Sigmoid colon (tissue), 7 donors: ENCODE data around the gene MYO1G. TPM values are rescaled to one million over a fixed set of nuclear protein-coding genes. Genes with fewer than 3 reads are reported as not detected.

Source experiments
- DNase-seq: peaks from one replicate; pipeline ENCODE4 v3.0.0-alpha.2; 2019
- H3K27ac ChIP-seq, 4 donors: fragments of 200-600 bp; sonication (generic); one replicate each; pipeline ENCODE4 v1.5.1; 2016 to 2019; ENCODE audit warnings: mild to moderate bottlenecking in 1 of 4
- H3K27me3 ChIP-seq, 3 donors: fragments of 200-600 bp; sonication (generic); one replicate each; pipeline ENCODE4 v1.5.1; 2019; ENCODE audit warnings: mild to moderate bottlenecking in 1 of 3
- H3K36me3 ChIP-seq, 4 donors: fragments of 200-600 bp; sonication (generic); one replicate each; pipeline ENCODE4 v1.5.1; 2016 to 2019
- H3K4me1 ChIP-seq, 4 donors: fragments of 200-600 bp; sonication (generic); one replicate each; pipeline ENCODE4 v1.5.1; 2017 to 2019
- H3K4me3 ChIP-seq, 4 donors: fragments of 200-600 bp; sonication (generic); one replicate each; pipeline ENCODE4 v1.5.1; 2017 to 2019; ENCODE audit warnings: mild to moderate bottlenecking in 2 of 4, moderate library complexity in 1 of 4
- H3K9me3 ChIP-seq, 4 donors: fragments of 200-600 bp in 3 of 4; sonication (generic) in 3 of 4; one replicate each; pipeline versions ENCODE4 v1.5.1 to v1.6.1; 2013 to 2019
- EP300 ChIP-seq, 4 donors: sonication (generic); formaldehyde crosslinking; IDR thresholded peaks; one replicate each; pipeline ENCODE4 v1.6.1; 2017; ENCODE audit warnings: antibody characterized with exemption in 4 of 4
- POLR2A ChIP-seq, 2 donors: fragments of 450-650 bp; IDR thresholded peaks; one replicate each; pipeline ENCODE4 v1.6.1; 2016; ENCODE audit warnings: antibody characterized with exemption in 2 of 2, mild to moderate bottlenecking in 2 of 2, moderate library complexity in 2 of 2
- POLR2AphosphoS5 ChIP-seq, 4 donors: sonication (generic); formaldehyde crosslinking; IDR thresholded peaks; one replicate each; pipeline ENCODE4 v1.6.1; 2017; ENCODE audit warnings: antibody characterized with exemption in 4 of 4
- WGBS, 2 donors: extraction: QIAGEN DNeasy Blood & Tissue Kit; methylation state at CpG; one replicate each; pipeline ENCODE4 v1.1.7; 2013; 5-methylcytosine and 5-hydroxymethylcytosine counted together
- intact Hi-C: fragments of 100-400 bp; cut with DNase I; formaldehyde crosslinking; loops from one replicate; pipeline ENCODE4 v1.15.1; 2023
- polyA plus RNA-seq, 3 donors: library from polyadenylated mRNA; stranded (reverse); fragments of 200-250 nt; gene quantifications; one replicate each; pipeline ENCODE4 v1.2.3, GENCODE V29; 2013
- total RNA-seq, 4 donors: library from RNA; depleted of rRNA; stranded (reverse); fragments of >200 nt; gene quantifications; one replicate each; pipeline ENCODE4 v1.1.0, GENCODE V29; 2016
- TF ChIP-seq, protein P1 (sequence below), 4 experiments: fragments of 450-650 bp in 3 of 4; fragments of 200-600 bp in 1 of 4; IDR thresholded peaks; one replicate each; pipeline ENCODE4 v1.5.1; 2016 to 2019; ENCODE audit warnings: antibody characterized with exemption in 4 of 4, mild to moderate bottlenecking in 3 of 4, moderate library complexity in 2 of 4
- donor health status: healthy with polysubstance abuse.
- donor health status: Bipolar disorder and iron deficiency.
- donor health status: healthy.

The MYO1G gene
- total and polyA plus RNA-seq, 7 donors = 1.1 to 19.5 (median 2.4) TPM

- DNase-seq = no peak
- Histone ChIP-seq H3K27ac (no peak overlapping the region), H3K9me3 (no peaks in the 10 kb centered on the region), H3K4me3 (no peak overlapping the region), H3K4me1 (peaks cover 0 to 19% (median 13%) of the 10 kb centered on the region in 4 donors), H3K36me3 (peaks cover 0 to 2% (median 0%) of the 10 kb centered on the region in 4 donors), H3K27me3 (no peaks in the 10 kb centered on the region)
- intact Hi-C loops = no loop called here
- WGBS, 2 donors = 84 to 87% methylated on average over 9 of the region's 9 CpGs
- TF ChIP-seq, protein P1, sequence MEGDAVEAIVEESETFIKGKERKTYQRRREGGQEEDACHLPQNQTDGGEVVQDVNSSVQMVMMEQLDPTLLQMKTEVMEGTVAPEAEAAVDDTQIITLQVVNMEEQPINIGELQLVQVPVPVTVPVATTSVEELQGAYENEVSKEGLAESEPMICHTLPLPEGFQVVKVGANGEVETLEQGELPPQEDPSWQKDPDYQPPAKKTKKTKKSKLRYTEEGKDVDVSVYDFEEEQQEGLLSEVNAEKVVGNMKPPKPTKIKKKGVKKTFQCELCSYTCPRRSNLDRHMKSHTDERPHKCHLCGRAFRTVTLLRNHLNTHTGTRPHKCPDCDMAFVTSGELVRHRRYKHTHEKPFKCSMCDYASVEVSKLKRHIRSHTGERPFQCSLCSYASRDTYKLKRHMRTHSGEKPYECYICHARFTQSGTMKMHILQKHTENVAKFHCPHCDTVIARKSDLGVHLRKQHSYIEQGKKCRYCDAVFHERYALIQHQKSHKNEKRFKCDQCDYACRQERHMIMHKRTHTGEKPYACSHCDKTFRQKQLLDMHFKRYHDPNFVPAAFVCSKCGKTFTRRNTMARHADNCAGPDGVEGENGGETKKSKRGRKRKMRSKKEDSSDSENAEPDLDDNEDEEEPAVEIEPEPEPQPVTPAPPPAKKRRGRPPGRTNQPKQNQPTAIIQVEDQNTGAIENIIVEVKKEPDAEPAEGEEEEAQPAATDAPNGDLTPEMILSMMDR (IDR thresholded peaks at IDR 0.05) = no peak
- TF ChIP-seq EP300 (IDR thresholded peaks at IDR 0.05) (no peak), POLR2A (IDR thresholded peaks at IDR 0.05) (no peak), POLR2AphosphoS5 (IDR thresholded peaks at IDR 0.05) (no peak)
Measured at GRCh38 chr7:44990109-44991023, 11.6 kb upstream of the MYO1G start.

DNA sequence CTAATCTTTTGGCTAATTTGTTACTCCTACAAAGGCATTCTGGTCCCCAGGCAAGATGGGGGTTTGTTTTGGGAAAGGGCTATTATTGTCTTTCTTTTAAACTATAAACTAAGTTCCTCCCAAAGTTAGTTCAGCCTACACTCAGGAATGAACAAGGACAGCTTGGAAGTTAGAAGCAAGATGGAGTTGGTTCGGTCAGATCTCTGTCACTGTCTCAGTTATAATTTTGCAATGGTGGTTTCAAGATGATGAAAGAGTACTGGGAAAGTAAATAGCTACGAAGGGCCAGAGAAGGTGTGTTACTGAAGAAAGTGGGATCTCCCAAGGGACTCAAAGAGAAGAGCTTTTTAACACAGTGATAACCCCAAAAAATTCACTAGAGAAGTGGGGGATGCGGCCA is 10.3 kb upstream of the MYO1G start:
- WGBS, 2 donors = 94 to 95% methylated on average over 3 of the region's 3 CpGs
- intact Hi-C loops = loop anchor here (5.0 to 10.0 kb wide), 2 partner anchors 404 to 1407 kb away; partner anchors contain the start of genes STK17A and TMED4
- Histone ChIP-seq H3K4me1 (peaks cover 0 to 25% (median 16%) of the 10 kb centered on the region in 4 donors), H3K4me3 (no peak overlapping the region), H3K36me3 (peaks cover 0 to 15% (median 6%) of the 10 kb centered on the region in 4 donors), H3K27me3 (no peaks in the 10 kb centered on the region), H3K27ac (no peak overlapping the region), H3K9me3 (no peaks in the 10 kb centered on the region)
- DNase-seq = no peak
- TF ChIP-seq, protein P1 (IDR thresholded peaks at IDR 0.05) = no peak
- TF ChIP-seq POLR2AphosphoS5 (IDR thresholded peaks at IDR 0.05) = no peak
- TF ChIP-seq EP300 (IDR thresholded peaks at IDR 0.05) = no peak
- TF ChIP-seq POLR2A (IDR thresholded peaks at IDR 0.05) = no peak

DNA sequence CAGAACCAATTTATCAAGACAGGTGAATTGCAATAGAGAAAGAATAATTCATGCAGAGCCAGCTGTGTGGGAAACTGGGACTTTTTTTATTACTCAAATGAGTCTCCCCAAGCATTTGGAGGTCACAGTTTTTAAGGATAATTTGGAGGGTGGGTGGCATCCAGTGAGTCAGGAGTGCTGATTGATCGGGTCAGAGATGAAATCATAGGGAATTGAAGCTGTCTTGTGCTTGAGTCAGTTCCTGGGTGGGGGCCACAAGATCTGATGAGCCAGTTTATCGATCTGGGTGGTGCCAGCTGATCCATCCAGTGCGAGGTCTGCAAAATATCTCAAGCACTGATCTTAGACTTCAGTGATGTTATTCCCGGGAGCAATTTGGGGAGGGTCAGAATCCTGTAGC is 9.9 kb upstream of the MYO1G start:
- no peak overlapping the region for H3K4me3 ChIP-seq
- H3K9me3 ChIP-seq = no peaks in the 10 kb centered on the region
- WGBS, 2 donors = 94% methylated on average over 4 of the region's 4 CpGs
- intact Hi-C loops = loop anchor here (5.0 to 10.0 kb wide), 2 partner anchors 404 to 1406 kb away; partner anchors contain the start of genes STK17A and TMED4
- H3K27ac ChIP-seq = no peak overlapping the region
- DNase-seq = no peak
- no peaks in the 10 kb centered on the region for H3K27me3 ChIP-seq
- no peak for TF ChIP-seq POLR2A (IDR thresholded peaks at IDR 0.05)
- TF ChIP-seq EP300 (IDR thresholded peaks at IDR 0.05) = no peak
- TF ChIP-seq, protein P1 (IDR thresholded peaks at IDR 0.05) = no peak
- TF ChIP-seq POLR2AphosphoS5 (IDR thresholded peaks at IDR 0.05) = no peak
- peaks cover 0 to 25% (median 16%) of the 10 kb centered on the region in 4 donors for H3K4me1 ChIP-seq
- peaks cover 0 to 19% (median 9%) of the 10 kb centered on the region in 4 donors for H3K36me3 ChIP-seq

- H3K9me3 ChIP-seq = no peaks in the 10 kb centered on the region
- peaks cover 0 to 25% (median 16%) of the 10 kb centered on the region in 4 donors for H3K4me1 ChIP-seq
- peaks cover 0 to 26% (median 16%) of the 10 kb centered on the region in 4 donors for H3K36me3 ChIP-seq
- H3K4me3 ChIP-seq = no peak overlapping the region
- TF ChIP-seq, protein P1 (IDR thresholded peaks at IDR 0.05) = no peak
- TF ChIP-seq POLR2AphosphoS5 (IDR thresholded peaks at IDR 0.05) (no peak), POLR2A (IDR thresholded peaks at IDR 0.05) (no peak), EP300 (IDR thresholded peaks at IDR 0.05) (no peak)
- no peak for DNase-seq
- no peak overlapping the region for H3K27ac ChIP-seq
- H3K27me3 ChIP-seq = no peaks in the 10 kb centered on the region
- intact Hi-C loops = loop anchor here (5.0 to 10.0 kb wide), 2 partner anchors 403 to 1406 kb away; partner anchors contain the start of genes STK17A and TMED4
- 83 to 86% methylated on average over 10 of the region's 10 CpGs for WGBS, 2 donors
Measured at GRCh38 chr7:44987996-44988395, 9.2 kb upstream of the MYO1G start.
